Ovary (tissue), 3 donors: ENCODE results near the gene SLC1A5.

Experiments
- CTCF ChIP-seq, 3 donors: fragments of 450-650 bp in 2 of 3; fragments of 200-600 bp in 1 of 3; IDR thresholded peaks; one replicate each; pipeline versions ENCODE4 v1.5.1 to v1.8.0; 2016 to 2022; ENCODE audit warnings: antibody characterized with exemption in 3 of 3, mild to moderate bottlenecking in 1 of 3
- POLR2A ChIP-seq: fragments of 450-650 bp; IDR thresholded peaks from one replicate; pipeline ENCODE4 v1.6.1; 2017; ENCODE audit warnings: antibody characterized with exemption, mild to moderate bottlenecking, moderate library complexity
- donor health status: DM: no; HTN: no; CAD: no.

- TF ChIP-seq CTCF (IDR thresholded peaks at IDR 0.05): no peak
- TF ChIP-seq POLR2A: no peak
Measured at GRCh38 chr19:46775642-46776258, 12.6 kb downstream of the SLC1A5 start.
